NCI-H2227 (cell line): ENCODE results near the gene DDX46.
"Not testable (repeated sequence)": the region's sequence is repeated elsewhere in the genome, so short reads cannot be mapped to it uniquely, and the experiment has no call there.

Experiments used
- DNase-seq: peaks from one replicate; lab custom pipeline; 2025; ENCODE audit not compliant: unreplicated experiment; lab: John Stamatoyannopoulos, UW

DDX46 gene

DNA sequence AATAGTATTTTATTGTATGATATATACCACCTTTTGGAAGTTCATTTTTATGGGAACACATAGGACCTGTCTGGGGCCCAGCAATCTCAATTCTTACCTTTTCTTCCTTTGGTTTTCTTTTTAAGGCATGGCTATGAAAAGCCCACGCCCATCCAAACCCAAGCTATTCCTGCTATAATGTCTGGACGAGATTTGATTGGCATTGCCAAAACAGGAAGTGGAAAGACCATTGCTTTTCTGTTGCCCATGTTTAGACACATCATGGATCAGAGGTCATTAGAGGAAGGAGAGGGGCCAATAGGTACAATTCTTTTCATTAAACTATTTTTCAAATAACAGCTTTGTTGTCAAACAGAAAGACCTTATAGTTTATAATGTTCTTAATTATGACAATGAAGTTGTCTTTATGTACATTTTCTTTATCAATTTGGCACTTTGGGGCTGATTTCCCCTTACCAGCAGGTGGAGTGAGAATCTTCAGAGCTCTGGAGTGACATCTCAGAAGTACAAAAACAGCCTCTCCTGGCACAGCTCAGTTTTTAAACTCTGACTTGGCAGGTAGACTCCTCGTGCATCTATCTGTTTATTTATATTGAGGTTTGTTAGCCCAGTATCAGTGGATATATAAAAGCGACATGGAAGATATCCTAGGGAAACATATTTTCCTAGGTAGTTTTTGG, 25.8 kb downstream of the DDX46 start:
- DNase-seq, result no peak

DNA sequence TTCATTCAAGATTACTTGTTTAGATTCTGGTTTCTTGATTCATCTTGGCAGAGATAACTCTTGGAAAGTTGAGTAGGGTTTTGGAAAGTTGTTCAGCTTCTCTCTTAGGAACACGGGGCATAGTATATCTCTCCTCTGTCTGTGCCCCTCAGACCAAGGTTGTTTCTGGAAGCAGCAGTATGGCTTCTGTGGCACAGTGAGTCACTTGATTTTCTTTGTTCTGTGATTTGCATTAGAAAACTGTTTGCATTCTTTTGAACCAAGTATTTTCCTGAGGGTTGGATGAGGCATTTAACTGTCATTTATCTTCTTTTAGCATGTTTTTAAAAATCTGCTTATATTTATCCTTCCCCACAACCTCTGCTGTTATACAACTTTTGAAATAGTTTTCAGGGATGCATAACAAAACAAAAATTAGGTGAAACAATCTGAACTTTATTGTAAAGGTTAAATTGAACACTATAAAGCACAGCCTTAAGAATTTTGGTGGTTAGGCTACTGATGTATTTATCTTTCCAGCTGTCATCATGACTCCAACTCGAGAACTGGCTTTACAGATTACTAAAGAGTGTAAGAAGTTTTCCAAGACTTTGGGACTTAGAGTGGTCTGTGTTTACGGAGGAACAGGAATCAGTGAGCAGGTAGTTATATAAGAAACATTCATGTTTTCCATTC, 26.5 kb downstream of the DDX46 start:
- DNase-seq, result no peak

DNA sequence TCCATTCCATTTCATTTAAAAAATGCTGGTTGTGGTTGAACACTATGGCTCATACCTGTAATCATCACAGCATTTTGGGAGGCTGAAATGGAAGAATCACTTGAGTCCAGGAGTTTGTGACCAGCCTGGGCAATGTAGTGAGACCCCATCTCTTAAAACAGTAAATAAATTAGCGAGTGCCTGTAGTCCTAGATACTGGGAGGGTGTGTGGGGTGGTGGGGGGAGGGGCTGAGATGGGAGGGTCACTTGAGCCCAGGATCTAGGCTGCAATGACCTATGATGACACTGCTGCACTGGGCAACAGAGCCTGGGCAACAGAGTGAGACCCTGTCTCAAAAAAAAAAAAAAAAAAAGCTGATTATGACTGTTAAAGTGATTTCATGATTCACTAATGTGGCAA, 29.1 kb downstream of the DDX46 start:
- no peak for DNase-seq

DNA sequence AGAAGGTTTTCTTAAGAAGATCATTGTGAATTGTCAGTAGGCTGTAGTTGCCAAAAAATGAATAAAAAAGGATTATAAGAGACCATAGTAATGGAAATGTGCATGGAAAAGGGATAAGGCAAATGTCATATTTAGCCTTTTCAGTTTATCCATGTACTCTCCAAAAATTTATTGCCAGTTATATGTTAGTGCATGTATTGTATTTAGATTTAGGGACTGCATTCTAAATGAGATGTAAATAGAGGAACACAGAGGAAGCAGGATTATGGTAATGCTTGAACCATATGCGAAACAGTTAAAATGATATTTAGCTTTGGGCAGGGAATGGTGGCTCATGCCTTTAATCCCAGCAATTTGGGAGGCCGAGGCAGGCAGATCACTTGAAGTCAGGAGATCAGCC, 33.0 kb downstream of the DDX46 start:
- no peak for DNase-seq

DNA sequence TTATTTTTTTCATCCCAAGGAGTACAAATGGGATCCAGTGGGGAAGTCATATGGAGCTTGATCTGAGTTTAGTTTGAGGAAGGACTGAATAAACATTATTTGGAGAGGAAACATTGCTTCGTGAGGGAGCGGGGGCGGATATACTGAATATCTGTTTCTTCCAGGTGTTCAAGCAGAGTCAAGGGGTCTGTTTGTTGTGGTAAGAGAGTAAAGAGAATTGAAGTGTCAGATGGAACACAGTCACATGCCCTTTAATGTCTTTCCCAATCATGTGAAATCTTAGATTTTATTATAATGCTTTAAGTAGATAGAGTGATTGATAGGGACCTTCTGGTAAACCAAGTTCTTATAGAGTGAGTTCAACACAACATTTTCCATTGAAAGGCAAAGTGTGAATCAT, 33.7 kb downstream of the DDX46 start:
- no peak for DNase-seq

DNA sequence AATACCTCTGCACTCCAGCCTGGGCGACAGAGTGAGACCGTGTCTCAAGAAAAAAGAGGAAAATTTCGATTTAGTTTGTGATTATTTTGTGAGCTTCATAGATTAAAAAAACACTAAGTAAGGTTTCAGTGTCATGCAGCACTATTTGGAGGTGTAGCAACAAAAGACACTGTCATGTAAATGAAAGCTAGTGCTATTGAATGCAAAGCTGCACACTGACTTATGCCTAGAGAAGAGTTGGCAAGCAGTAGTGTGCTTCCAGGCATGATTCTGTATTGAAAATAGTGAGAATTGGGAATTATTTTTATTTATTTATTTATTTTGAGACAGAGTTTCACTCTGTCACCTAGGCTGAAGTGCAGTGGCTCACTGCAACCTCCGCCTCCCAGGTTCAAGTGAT, 34.5 kb downstream of the DDX46 start:
- DNase-seq, result no peak

DNA sequence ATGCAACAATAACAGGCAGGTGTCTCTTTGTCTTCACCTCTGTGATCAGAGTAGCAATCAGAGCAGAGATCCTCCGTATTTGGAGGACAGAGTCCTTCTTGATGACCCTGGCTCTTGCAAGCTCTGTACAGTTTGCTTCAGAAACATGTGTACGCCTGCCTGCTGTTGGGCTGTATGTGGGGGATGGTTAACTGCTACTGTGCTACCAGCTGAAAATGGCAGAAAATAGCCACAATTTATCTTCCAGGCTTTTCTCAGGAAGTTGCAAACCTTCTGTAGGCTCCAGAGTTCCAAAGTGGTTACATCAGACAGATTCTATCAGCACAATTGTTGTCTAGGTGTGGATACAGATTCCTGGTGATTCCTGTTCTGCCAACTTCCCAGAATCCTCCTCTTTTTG, 35.5 kb downstream of the DDX46 start:
- no peak for DNase-seq

DNA sequence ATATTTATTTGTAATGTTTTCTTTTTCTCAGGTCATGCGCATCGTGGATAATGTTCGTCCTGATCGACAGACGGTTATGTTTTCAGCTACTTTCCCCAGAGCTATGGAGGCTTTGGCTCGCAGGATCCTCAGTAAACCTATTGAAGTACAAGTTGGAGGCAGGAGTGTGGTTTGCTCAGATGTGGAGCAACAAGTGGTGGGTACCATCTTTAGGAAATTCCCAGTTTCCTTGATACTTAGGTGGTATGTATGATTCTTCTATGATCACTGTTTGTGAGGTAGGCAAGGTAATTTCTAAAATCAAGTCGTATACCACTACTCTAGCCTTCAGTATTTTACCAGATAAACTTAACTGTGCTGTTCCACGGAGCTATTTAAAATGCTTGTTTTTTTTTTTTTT, 36.2 kb downstream of the DDX46 start:
- no peak for DNase-seq

DNA sequence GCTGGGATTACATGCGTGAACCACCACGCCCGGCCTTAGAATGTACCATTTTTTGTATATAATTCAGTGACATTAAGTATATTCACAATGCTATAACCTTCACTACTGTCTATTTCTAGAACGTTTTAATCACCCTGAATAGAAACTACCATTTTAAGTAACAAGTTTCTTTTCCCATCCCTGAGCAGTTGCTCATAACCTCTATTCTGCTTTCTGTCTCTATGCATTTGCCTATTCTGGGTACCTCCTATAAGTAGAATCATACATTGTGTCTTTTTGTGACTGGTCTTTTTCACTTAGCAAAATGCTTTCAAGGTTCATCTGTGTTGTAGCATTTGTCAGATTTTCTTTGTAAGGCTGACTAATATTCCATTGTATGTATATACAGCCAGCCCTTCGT, 39.9 kb downstream of the DDX46 start:
- DNase-seq, result no peak

DNA sequence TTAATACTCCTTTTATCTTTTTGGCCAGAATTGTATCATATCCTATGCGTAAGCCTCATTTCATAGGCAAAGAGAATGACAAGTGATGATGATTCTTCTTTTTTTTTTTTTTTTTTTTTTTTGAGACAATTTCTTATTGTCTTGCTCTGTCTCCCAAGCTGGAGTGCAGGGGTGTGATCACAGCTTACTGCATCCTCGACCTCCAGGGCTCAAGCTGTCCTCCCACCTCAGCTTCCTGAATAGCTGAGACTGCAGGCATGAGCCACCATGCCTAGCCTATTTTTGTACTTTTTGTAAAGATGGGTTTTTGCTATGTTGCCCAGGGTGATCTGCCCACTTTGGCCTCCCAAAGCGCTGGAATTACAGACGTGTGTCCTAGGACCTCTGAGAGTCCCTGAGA, 45.2 kb downstream of the DDX46 start:
- DNase-seq, result no peak

DNA sequence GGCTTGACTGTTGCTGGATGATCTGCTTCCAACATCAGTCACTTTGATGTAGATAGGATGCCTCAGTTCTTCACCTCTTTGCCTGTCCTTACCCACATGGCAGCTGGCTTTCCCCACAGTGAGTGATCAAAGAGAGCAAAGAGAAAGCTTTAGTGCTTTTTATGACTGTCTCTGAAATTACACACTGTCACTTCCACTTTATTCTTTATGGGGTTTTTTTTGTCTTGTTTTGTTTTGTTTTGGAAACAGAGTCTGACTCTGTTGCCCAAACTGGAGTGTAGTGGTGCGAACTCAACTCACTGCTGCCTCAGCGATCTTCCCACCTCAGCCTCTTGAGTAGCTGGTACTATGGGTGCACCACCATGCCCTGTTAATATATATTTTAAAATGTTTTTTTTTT, 54.8 kb downstream of the DDX46 start:
- DNase-seq, result no peak

DNA sequence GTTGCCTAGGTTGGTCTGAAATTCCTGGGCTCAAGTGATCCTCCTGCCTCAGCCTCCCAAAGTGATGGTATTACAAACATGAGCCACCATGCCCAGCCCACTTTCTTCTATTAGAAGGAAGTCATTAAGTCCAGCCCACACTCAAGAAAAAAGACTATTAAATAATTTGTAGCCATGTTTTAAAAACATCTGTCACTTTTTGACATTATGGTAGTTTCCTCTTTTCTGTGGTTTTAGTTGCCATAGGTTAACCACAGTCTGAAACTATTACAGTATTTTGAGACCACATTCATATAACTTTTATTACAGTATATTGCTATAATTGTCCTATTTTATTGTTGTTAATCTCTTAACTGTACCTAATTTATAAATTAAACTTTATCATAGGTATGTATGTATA, 55.2 kb downstream of the DDX46 start:
- no peak for DNase-seq

DNA sequence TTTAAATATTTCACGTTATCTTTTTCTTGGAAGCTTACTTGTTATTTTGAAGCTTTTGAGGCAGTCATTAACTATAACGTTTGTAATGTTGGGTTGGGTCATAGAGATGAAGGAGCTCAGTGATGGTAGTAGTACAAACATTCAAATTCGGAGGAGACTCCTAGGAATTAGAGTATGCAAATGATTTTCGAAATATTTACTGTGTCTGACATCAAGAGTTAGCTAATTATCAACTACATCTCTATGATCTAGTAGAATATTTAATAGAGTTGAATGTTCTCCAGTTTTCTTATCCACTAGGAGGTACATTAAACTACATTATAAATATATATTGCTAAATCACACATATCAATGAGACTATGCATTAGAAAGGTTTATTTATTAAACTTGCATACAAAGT, 58.4 kb downstream of the DDX46 start:
- no peak for DNase-seq

DNA sequence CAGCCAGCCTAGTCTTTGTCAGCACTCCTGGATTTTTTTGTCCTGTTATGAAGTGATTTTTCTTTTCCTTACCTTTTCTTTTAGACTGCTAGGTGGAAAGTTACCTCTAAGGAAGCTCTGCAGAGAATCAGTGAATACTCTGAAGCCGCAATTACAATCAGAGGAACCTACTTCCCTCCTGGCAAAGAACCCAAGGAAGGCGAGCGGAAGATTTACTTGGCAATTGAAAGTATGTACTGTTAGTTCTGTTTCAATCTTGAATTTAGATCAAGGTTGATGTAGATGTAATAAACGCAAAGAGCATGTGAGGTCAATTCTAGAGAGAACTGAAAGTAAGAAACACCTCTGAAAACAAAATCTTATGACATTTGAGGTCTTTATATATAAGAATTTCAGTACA, 60.2 kb downstream of the DDX46 start:
- DNase-seq, result no peak

DNA sequence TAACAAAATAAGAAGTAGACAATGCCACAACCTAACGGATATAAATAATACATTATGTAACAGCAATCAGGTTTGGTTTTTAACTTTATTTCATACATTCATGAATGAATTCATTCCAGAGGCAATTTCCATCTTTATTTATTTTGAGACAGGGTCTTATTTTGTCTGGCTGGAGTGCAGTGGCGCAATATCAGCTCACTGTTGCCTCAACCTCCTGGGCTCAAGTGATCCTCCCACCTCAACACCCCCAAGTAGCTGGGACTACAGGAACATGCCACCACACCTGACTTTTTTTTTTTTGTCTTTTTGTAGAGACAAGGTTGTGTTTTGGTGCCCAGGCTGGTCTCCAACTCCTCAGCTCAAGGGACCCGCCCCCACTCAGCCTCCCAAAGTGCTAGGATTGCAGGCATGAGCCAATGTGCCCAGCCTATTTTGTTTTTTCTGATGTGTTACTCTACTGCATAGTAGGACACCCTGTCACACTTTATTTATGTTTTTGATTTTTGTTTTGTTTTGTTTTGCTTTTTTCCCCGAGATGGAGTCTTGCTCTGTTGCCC, 60.9 kb downstream of the DDX46 start:
- DNase-seq, result no peak

DNA sequence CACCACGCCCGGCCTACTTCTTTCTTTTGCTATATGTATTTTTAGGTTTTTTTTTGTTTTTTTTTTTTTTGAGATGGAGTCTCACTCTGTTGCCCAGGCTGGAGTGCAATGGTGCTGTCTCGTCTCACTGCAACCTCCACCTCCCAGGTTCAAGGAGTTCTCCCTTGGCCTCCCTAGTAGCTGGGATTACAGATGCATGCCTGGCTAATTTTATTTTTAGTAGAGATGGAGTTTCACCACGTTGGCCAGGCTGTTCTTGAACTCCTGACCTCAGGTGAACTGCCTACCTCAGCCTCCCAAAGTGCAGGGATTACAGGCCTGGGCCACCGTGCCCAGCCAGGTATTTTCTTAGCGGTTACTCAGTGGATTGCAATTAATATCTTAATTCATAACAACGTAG, 63.3 kb downstream of the DDX46 start:
- DNase-seq, result no peak

DNA sequence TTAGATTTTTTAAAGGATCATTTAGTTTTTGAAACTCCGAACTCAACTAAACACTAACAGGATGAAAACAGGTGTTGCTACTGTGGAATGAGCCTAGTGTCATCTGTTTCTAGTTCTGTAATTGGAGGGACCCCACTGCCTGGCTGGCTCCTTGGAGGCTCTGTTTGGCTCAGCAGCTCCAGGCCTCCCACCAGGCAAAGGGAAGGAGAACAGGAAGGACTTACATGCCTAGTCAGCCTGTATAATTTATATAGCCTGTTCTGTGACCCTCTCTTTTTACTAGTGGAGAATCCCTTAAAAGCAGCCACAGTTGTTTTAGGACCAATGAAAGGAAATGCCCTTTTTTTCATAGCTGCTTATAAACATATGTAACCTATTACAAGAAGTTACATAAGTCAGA, 66.1 kb downstream of the DDX46 start:
- no peak for DNase-seq

DNA sequence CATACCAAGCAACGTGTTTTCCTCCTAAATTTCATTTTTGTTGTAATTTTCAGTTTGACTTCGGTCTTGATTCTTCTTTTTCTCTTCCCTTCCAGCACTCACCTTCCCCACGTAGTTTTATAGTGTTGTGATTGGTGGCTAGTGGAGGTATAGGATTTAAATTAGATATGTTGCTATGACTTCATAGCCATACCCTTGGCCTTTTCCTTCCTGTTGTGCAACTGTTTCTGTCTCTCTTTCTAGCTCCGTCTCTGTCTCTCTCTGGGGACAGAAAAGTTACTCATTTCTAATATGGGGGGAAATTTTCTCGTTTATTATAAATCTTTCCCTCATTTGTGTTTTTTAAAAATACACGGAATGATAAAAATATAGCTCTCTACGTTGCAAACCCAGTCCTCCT, 66.6 kb downstream of the DDX46 start:
- no peak for DNase-seq

DNA sequence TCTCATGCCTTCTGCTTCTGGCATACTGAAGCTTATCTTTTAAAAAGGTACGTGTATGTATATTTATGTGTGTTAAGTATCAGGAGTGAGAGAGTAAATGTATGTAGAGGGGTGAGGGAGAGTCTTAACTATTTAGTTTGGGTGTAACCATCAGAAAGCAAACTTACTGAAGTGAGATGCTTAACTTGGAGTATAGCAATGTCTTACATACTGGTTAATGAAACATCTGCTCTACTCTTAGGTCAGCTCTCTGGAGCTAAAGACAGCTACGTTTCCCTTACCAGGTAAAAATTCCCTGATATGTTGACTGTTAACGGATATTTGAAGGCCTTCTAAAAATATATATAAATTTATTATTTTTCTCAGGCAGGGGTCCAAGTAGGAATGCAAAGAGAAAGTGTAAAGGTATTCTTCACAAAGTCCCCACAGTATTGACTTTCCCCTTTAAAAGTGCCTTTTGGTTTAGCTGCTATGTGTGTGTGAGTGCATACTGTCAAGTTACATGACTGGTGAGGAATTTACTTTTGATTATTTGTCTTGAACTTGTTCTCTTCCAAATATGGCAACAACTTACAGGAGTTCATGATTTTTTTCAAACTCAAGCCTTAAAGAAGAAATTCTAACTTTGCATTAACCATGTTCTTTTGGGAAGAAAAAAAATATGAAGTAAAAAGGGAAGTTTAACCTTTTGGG, 74.9 kb downstream of the DDX46 start:
- no peak for DNase-seq

DNA sequence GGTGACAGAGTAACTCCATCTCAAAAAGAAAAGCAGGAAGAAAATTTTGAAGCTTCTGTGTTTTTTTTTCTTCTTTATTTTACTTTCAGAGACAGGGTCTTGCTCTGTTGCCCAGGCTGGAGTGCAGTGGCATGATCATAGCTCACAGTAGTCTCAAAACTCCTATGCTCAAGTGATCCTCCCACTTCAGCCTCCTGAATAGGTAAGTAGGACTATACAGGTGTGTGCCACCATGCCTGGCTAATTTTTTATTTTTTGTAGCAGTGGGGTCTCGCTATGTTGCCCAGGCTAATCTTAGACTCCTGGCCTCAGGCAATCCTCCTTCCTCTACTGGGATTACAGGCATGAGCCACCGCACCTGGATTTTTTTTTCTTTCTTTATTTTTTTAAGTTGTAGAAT, 77.0 kb downstream of the DDX46 start:
- DNase-seq, result no peak

DNA sequence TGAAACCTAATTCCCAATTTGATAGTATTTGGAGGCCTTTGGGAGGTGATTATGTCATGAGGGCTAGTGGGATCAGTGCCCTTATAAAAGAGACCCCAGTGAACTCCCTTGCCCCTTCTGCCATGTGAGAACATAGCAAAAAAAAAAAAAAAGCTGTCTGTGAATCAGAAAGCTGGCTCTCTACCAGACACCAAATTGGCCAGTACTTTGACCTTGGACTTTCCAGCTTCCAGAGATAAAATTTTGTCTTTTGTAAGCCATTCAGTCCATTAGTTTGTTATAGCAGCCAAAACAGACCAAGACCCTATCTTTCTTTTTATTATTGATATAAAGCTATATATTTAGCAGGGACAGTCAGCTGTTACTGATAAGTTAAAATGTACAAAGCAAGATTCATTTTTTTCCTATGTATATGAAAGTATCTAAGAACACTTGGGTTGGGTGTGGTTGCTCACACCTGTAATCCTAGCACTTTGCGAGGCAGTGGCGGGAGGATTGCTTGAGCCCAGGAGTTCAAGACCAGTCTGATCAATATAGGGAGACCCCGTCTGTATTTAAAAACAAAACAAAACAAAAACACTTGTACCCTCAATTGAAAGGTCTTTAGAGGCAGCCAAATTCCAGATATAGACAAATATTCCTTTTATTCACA, 79.1 kb downstream of the DDX46 start:
- DNase-seq, result no peak

DNA sequence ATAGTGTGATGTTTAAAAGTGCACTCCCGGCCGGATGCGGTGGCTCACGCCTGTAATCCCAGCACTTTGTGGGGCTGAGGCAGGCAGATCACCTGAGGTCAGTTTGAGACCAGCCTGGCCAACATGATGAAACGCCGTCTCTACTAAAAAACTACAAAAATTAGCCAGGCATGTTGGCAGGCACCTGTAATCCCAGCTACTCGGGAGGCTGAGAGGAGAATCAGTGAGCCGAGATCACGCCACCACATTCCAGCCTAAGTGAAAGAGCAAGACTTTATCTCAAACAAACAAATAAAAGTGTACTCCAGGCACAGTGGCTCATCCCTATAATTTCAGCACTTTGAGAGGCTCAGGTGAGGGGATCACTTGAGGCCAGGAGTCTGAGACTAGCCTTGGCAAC, 79.8 kb downstream of the DDX46 start:
- not testable (repeated sequence) for DNase-seq
